Measurements from ENCODE around the gene EIPR1. TPM values are rescaled to one million over a fixed set of nuclear protein-coding genes. Genes with fewer than 3 reads are reported as not detected.

The EIPR1 gene
- total and polyA plus RNA-seq, 8 donors = 4.3 to 12.5 (median 6.4) TPM

DNA sequence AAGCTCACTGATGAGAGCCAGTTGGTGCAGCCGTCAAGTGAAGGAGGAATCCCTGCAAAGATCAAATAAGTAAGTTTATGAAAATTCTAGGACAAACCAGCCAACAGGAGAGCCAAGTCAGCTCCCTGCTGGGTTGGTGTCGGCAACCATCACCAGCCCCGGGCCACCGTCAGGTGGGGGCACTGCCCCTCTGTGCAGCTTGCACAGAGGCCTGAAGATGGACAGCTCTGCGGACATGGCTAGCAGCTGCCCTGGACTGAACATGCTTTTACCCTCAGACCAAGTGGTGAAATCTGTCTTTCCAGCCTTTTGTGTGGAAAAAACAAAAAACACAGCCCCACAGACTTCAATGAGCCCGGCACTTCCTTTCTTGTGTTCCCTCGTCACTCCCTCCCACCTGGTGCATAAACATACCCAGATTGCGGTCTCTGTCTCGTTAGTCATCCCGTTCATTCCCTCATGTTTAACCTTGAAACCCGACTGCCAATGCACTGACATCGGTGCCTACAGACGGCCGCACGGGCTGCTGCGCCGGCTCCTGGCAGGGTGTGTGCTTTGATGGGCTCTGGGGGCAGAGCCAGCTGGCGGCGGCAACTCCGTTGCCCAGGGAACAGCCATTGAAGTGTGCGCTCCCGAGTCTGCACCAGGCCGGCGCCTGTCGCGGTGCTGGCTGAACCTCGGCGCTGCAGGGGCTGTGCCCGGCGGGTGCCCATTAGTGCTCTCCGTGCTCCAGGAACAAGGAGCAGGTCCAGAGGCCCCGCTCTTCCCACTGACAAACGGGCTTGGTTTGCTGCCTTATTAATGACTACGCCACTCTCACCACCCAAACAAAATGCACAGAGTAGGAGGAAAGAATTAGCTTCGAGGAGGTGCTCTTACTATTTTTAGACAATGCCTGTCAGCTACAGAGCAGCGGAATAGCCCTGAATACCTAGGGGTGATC lies 95.3 kb downstream of the EIPR1 start:
- no peak overlapping the region for H3K4me3 ChIP-seq
- no peaks in the 10 kb centered on the region for H3K9me3 ChIP-seq
- FAIRE-seq (no peak), DNase-seq (peak in 3 of 6 donors; percentile 25 to 50 (median 38)), ATAC-seq (peak in 3 of 4 donors; percentile 85 to 92 (median 91))
- H3K27me3 ChIP-seq = no peaks in the 10 kb centered on the region
- H3K27ac ChIP-seq = peak overlapping the region in 1 of 4 donors; percentile 36
- WGBS, 2 donors = 66 to 77% methylated on average over 36 of the region's 36 CpGs
- no peaks in the 10 kb centered on the region for H3K36me3 ChIP-seq
- intact Hi-C loops (cut with DNase I) = no loop called here
- H3K4me1 ChIP-seq = no peaks in the 10 kb centered on the region
- TF ChIP-seq, protein P1, sequence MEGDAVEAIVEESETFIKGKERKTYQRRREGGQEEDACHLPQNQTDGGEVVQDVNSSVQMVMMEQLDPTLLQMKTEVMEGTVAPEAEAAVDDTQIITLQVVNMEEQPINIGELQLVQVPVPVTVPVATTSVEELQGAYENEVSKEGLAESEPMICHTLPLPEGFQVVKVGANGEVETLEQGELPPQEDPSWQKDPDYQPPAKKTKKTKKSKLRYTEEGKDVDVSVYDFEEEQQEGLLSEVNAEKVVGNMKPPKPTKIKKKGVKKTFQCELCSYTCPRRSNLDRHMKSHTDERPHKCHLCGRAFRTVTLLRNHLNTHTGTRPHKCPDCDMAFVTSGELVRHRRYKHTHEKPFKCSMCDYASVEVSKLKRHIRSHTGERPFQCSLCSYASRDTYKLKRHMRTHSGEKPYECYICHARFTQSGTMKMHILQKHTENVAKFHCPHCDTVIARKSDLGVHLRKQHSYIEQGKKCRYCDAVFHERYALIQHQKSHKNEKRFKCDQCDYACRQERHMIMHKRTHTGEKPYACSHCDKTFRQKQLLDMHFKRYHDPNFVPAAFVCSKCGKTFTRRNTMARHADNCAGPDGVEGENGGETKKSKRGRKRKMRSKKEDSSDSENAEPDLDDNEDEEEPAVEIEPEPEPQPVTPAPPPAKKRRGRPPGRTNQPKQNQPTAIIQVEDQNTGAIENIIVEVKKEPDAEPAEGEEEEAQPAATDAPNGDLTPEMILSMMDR (IDR thresholded peaks at IDR 0.05) = no peak

DNA sequence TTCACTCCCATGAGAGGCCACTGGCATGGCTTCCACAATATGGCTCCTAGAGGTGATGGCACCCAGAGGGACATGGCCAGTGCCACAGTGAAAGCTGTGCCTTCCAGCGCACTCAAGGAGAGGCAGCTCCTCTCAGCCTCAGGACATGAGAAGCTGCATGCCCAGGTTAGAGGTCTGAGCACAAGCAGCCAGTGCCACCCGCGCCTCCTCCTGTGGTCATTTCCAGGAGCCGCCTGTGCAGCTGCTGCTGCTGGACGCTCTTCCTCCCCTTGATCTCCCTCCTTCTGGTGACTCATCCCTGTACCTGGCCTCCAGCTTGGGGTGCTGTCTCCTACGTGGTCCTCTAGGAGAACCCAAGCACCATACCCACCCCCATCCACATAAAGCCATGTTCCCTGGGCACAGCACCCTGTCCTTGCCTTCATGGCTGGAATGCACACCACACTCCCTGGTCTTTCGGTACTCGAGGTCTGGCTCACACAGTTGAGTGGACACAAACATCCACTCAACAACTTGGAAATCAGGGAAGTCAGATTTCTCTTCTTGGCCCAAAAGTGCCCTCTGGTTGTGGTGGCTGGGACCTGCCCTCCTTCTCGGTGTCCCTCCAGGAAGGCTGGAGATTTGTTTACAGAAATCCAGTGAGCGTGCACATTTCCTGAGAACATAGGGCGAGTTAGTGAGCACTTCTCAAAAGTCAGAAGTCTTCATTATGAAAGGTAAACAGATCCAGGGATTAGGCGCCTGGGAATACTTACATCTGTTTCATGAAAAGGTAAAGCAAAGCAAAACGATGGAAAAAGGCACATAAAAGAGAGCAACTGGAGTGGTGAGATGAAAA lies 96.7 kb downstream of the EIPR1 start:
- DNase-seq = peak in 2 of 6 donors; percentile 30 to 37
- Histone ChIP-seq H3K9me3 (no peaks in the 10 kb centered on the region), H3K4me1 (no peaks in the 10 kb centered on the region), H3K27me3 (no peaks in the 10 kb centered on the region), H3K36me3 (no peaks in the 10 kb centered on the region), H3K4me3 (no peak overlapping the region), H3K27ac (peak overlapping the region in 1 of 4 donors; percentile 46)
- intact Hi-C loops (cut with DNase I) = no loop called here
- no peak for FAIRE-seq
- ATAC-seq = peak in 2 of 4 donors; percentile 38 to 61
- TF ChIP-seq, protein P1 (IDR thresholded peaks at IDR 0.05) = no peak
- WGBS, 2 donors = 76 to 82% methylated on average over 13 of the region's 13 CpGs

DNA sequence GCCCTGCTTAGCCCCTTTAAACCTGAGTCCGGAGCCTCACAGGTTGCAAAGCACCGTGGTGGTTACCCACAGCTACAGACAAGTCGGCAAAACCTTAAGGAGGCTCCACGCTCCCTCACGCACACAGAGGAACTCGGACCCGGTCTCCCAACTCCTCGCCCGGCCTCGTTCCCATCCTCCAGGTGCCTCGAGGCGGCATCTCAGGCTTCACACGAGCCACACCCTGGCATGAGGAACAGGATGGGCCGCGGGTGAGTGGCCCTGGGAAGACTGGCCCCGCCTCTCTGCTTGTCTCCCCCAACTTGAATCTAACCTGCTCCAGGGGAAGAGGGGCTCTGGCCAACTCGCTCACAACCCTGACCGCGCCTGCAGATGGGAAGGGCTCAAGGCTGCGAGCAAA lies 97.4 kb downstream of the EIPR1 start:
- Histone ChIP-seq H3K27me3 (no peaks in the 10 kb centered on the region), H3K9me3 (no peaks in the 10 kb centered on the region), H3K27ac (peak overlapping the region in 1 of 4 donors; percentile 46), H3K36me3 (no peaks in the 10 kb centered on the region), H3K4me1 (no peaks in the 10 kb centered on the region), H3K4me3 (no peak overlapping the region)
- intact Hi-C loops (cut with DNase I) = no loop called here
- TF ChIP-seq, protein P1 (IDR thresholded peaks at IDR 0.05) = no peak
- WGBS, 2 donors = 92 to 98% methylated on average over 20 of the region's 20 CpGs
- no peak for FAIRE-seq
- DNase-seq = peak in 1 of 6 donors; percentile 43
- no peak for ATAC-seq

DNA sequence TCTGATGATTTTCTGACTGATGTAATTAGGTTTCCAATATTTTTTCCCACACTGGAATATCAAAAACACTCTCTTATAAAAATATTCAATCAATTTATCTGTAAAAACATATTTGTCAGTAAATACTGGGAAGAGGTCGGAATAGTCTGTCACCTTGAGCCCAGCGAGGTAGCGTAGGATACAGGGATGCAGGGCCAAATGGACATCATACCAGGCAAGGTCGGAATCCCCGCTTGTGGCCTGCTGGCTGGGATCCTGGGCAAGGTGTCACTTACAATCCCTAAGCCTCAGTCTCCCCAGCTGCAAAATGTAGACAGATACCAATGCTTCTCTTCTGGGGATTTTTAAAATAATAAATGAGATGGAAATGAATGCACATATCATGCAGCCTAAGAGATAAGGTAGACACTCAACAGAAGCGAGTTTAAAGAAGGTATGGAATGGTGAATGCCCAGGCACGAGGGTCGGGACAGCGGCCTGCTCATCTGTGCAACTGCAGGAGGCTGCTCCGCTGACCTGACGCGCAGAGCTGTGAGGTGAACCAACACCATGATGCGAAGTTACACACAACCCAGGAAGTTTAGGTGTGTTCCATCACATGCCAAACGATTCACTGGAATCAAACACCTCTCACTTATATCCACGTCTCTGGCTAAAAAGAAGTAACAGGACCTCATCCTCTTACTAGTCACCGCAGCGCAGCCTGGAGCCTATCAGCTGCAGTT lies 98.2 kb downstream of the EIPR1 start:
- no peaks in the 10 kb centered on the region for H3K27me3 ChIP-seq
- 92 to 97% methylated on average over 17 of the region's 17 CpGs for WGBS, 2 donors
- no peak for ATAC-seq
- no peak overlapping the region for H3K4me3 ChIP-seq
- TF ChIP-seq, protein P1 (IDR thresholded peaks at IDR 0.05) = no peak
- H3K9me3 ChIP-seq = no peaks in the 10 kb centered on the region
- H3K36me3 ChIP-seq = no peaks in the 10 kb centered on the region
- no peaks in the 10 kb centered on the region for H3K4me1 ChIP-seq
- intact Hi-C loops (cut with DNase I) = no loop called here
- DNase-seq = no peak
- no peak for FAIRE-seq
- no peak overlapping the region for H3K27ac ChIP-seq

Data from pancreas (tissue), 10 donors.